HCT116 (cell line): ENCODE data around the gene DSTYK.

ENCODE experiments used
- CTCF ChIP-seq, 3 experiments: fragments of 200-600 bp in 1 of 3; sonication (generic) in 1 of 3; IDR thresholded peaks in 2 of 3; conservative IDR thresholded peaks in 1 of 3; 2 replicates each; pipeline ENCODE4 v1.5.1; 2012 to 2017; ENCODE audit warnings: low read depth in 2 of 3, low read length in 2 of 3, antibody characterized with exemption in 1 of 3, borderline replicate concordance in 1 of 3, control low read depth in 1 of 3, mild to moderate bottlenecking in 1 of 3, mixed read lengths in 1 of 3, mixed run types in 1 of 3, moderate library complexity in 1 of 3; ENCODE audit not compliant: insufficient read depth in 1 of 3
- MAX ChIP-seq: IDR thresholded peaks from 2 replicates; pipeline ENCODE4 v1.6.1; 2012
- YY1 ChIP-seq: IDR thresholded peaks from 2 replicates; pipeline ENCODE4 v1.6.1; 2011; ENCODE audit warnings: low read length, low read depth, moderate library complexity, mild to moderate bottlenecking; ENCODE audit not compliant: insufficient replicate concordance; ENCODE audit errors: extremely low read depth

GRCh38 chr1:205247130-205247921 is 35.8 kb upstream of the DSTYK start:
- TF ChIP-seq MAX (no peak), YY1 (no peak), CTCF (IDR thresholded peaks at IDR 0.05 in 2 of 3, conservative IDR thresholded peaks at IDR 0.05 in 1 of 3; ENCODE audit: borderline replicate concordance in 1 of 3, insufficient read depth in 1 of 3, low read depth in 2 of 3, low read length in 2 of 3) (no peak)
